ENCODE measurements around the gene NPAS2. TPM values are rescaled to one million over a fixed set of nuclear protein-coding genes. Genes with fewer than 3 reads are reported as not detected.

Gene NPAS2
- polyA plus RNA-seq, 1 donor = 20.4 TPM

DNA sequence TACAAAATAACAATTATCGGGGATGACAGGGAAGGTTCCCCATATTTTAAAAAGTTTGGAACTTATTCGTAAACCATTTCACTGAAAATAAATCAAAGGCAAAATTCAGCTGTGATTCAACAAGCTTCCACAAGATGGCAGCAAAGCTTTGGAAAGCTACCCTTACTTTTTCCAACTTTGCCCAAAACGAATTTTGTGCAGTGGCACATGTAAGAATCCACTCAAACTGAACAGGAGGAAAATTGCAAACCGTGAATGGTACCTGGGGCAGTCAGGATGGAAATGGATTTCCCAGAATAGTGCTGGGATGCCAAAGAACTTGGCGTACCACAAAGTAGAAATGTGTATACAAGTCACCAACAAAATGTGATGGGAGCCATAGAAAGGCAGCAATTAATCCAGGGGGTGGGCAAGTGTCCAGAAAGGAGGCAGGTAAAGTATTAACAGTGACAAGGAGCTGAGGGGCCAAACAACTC lies 192.8 kb downstream of the NPAS2 start:
- H3K9me3 ChIP-seq (ENCODE audit: control insufficient read depth, low read depth, low read length) = no peaks in the 10 kb centered on the region
- H3K36me3 ChIP-seq (ENCODE audit: control insufficient read depth, insufficient read depth, low read length) = peaks cover 34% of the 10 kb centered on the region
- no peaks in the 10 kb centered on the region for H3K4me1 ChIP-seq (ENCODE audit: control insufficient read depth, insufficient read depth, low read length)
- no CpG with 5 or more reads among the region's 5 CpGs for WGBS (ENCODE audit: insufficient coverage, low lambda C conversion rate)
- H3K27ac ChIP-seq (ENCODE audit: low read length) = no peak overlapping the region
- no peak overlapping the region for H3K4me3 ChIP-seq (ENCODE audit: low read length)
- DNase-seq = peak in 1 of 2 donors; percentile 14
- H3K27me3 ChIP-seq (ENCODE audit: control insufficient read depth, insufficient read depth, low read length) = no peaks in the 10 kb centered on the region

GRCh38 chr2:101014264-101014857 lies 194.4 kb downstream of the NPAS2 start:
- Histone ChIP-seq H3K4me3 (ENCODE audit: low read length) (no peak overlapping the region), H3K4me1 (ENCODE audit: control insufficient read depth, insufficient read depth, low read length) (no peaks in the 10 kb centered on the region), H3K27me3 (ENCODE audit: control insufficient read depth, insufficient read depth, low read length) (no peaks in the 10 kb centered on the region), H3K9me3 (ENCODE audit: control insufficient read depth, low read depth, low read length) (no peaks in the 10 kb centered on the region), H3K27ac (ENCODE audit: low read length) (no peak overlapping the region), H3K36me3 (ENCODE audit: control insufficient read depth, insufficient read depth, low read length) (peaks cover 32% of the 10 kb centered on the region)
- no peak for DNase-seq
- WGBS (ENCODE audit: insufficient coverage, low lambda C conversion rate) = 89% methylated on average over 3 of the region's 6 CpGs

- no CpG with 5 or more reads among the region's 3 CpGs for WGBS (ENCODE audit: insufficient coverage, low lambda C conversion rate)
Observed at GRCh38 chr2:101017371-101017770, 197.4 kb downstream of the NPAS2 start.

GRCh38 chr2:101018934-101019333 lies 199.0 kb downstream of the NPAS2 start:
- DNase-seq = no peak
- H3K9me3 ChIP-seq (ENCODE audit: control insufficient read depth, low read depth, low read length) = no peaks in the 10 kb centered on the region
- H3K27me3 ChIP-seq (ENCODE audit: control insufficient read depth, insufficient read depth, low read length) = no peaks in the 10 kb centered on the region
- WGBS (ENCODE audit: insufficient coverage, low lambda C conversion rate) = no CpG with 5 or more reads among the region's 8 CpGs
- H3K36me3 ChIP-seq (ENCODE audit: control insufficient read depth, insufficient read depth, low read length) = peaks cover 28% of the 10 kb centered on the region
- no peaks in the 10 kb centered on the region for H3K4me1 ChIP-seq (ENCODE audit: control insufficient read depth, insufficient read depth, low read length)
- H3K27ac ChIP-seq (ENCODE audit: low read length) = no peak overlapping the region
- H3K4me3 ChIP-seq (ENCODE audit: low read length) = no peak overlapping the region

More at GRCh38 chr2:101017371-101017770, 197.4 kb downstream of the NPAS2 start:
- Histone ChIP-seq H3K4me3 (ENCODE audit: low read length) (no peak overlapping the region), H3K4me1 (ENCODE audit: control insufficient read depth, insufficient read depth, low read length) (no peaks in the 10 kb centered on the region), H3K27ac (ENCODE audit: low read length) (no peak overlapping the region), H3K27me3 (ENCODE audit: control insufficient read depth, insufficient read depth, low read length) (no peaks in the 10 kb centered on the region), H3K9me3 (ENCODE audit: control insufficient read depth, low read depth, low read length) (no peaks in the 10 kb centered on the region), H3K36me3 (ENCODE audit: control insufficient read depth, insufficient read depth, low read length) (peaks cover 28% of the 10 kb centered on the region)
- DNase-seq = no peak

DNA sequence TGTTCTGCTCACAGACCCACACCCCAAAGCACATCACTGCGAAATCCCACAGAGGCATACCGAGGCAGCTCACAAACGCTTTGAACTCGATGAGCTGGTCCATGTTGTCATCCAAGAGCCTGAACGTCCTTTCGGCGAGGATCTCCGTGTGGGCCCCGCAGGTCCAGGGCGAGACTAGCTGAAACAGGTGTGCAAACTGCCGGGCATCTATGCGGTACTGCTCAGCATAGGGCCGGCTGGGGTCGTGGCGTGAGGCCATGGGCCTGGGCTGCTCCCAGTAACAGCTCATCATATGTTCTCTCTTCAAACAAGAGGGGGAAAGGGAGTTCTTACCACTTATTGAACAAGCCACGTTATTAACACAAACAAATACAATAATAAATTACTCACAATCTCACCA lies 202.3 kb downstream of the NPAS2 start:
- WGBS (ENCODE audit: insufficient coverage, low lambda C conversion rate) = no CpG with 5 or more reads among the region's 16 CpGs
- H3K4me1 ChIP-seq (ENCODE audit: control insufficient read depth, insufficient read depth, low read length) = no peaks in the 10 kb centered on the region

DNA sequence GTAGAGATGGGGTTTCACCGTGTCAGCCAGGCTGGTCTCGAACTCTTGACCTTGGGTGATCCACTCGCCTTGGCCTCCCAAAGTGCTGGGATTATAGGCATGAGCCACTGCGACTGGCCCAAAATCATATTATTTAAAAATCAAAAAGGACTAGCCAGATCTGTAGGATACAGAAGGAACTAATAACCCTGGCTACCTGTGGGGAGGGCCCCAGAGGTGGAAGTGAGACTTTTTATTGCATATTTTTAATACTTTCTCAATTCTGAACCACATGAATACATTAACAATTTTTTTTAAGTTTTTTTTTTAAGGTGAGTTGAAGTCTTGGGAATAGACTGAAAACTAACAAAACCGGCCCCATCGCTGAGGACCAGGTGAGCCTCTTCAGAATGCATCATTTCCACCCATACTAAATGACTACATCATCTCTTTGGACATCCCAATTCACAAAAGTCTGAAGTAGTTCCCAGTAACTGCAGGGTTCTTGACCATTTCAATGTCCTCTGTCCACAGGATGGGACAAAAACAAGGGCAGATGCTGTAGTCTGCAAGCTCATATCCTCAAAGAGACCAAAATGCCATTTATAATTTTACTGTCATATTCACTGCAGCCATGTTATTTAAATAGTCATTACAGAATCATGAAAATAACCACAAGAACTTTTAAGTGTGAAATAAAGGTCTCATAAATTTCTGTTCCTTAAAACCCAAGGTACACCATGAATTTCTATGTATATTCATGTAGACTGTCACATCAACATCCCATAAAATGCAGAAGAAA lies 203.6 kb downstream of the NPAS2 start:
- Histone ChIP-seq H3K9me3 (ENCODE audit: control insufficient read depth, low read depth, low read length) (no peaks in the 10 kb centered on the region), H3K36me3 (ENCODE audit: control insufficient read depth, insufficient read depth, low read length) (peaks cover 23% of the 10 kb centered on the region), H3K27me3 (ENCODE audit: control insufficient read depth, insufficient read depth, low read length) (no peaks in the 10 kb centered on the region), H3K4me1 (ENCODE audit: control insufficient read depth, insufficient read depth, low read length) (no peaks in the 10 kb centered on the region), H3K27ac (ENCODE audit: low read length) (no peak overlapping the region), H3K4me3 (ENCODE audit: low read length) (no peak overlapping the region)
- DNase-seq = no peak
- no CpG with 5 or more reads among the region's 6 CpGs for WGBS (ENCODE audit: insufficient coverage, low lambda C conversion rate)

More for the DNA sequence above, 202.3 kb downstream of the NPAS2 start:
- H3K27me3 ChIP-seq (ENCODE audit: control insufficient read depth, insufficient read depth, low read length) = no peaks in the 10 kb centered on the region
- H3K9me3 ChIP-seq (ENCODE audit: control insufficient read depth, low read depth, low read length) = no peaks in the 10 kb centered on the region
- peaks cover 23% of the 10 kb centered on the region for H3K36me3 ChIP-seq (ENCODE audit: control insufficient read depth, insufficient read depth, low read length)
- H3K27ac ChIP-seq (ENCODE audit: low read length) = no peak overlapping the region
- H3K4me3 ChIP-seq (ENCODE audit: low read length) = no peak overlapping the region
- no peak for DNase-seq

GRCh38 chr2:101025561-101025960 lies 205.6 kb downstream of the NPAS2 start:
- Histone ChIP-seq H3K4me3 (ENCODE audit: low read length) (no peak overlapping the region), H3K9me3 (ENCODE audit: control insufficient read depth, low read depth, low read length) (no peaks in the 10 kb centered on the region), H3K27ac (ENCODE audit: low read length) (no peak overlapping the region), H3K4me1 (ENCODE audit: control insufficient read depth, insufficient read depth, low read length) (no peaks in the 10 kb centered on the region), H3K36me3 (ENCODE audit: control insufficient read depth, insufficient read depth, low read length) (peaks cover 15% of the 10 kb centered on the region), H3K27me3 (ENCODE audit: control insufficient read depth, insufficient read depth, low read length) (no peaks in the 10 kb centered on the region)
- DNase-seq = no peak
- 94% methylated on average over 2 of the region's 6 CpGs for WGBS (ENCODE audit: insufficient coverage, low lambda C conversion rate)

GRCh38 chr2:101026253-101026701 lies 206.3 kb downstream of the NPAS2 start:
- 7% methylated on average over 3 of the region's 9 CpGs for WGBS (ENCODE audit: insufficient coverage, low lambda C conversion rate)
- Histone ChIP-seq H3K27me3 (ENCODE audit: control insufficient read depth, insufficient read depth, low read length) (no peaks in the 10 kb centered on the region), H3K4me1 (ENCODE audit: control insufficient read depth, insufficient read depth, low read length) (no peaks in the 10 kb centered on the region), H3K36me3 (ENCODE audit: control insufficient read depth, insufficient read depth, low read length) (peaks cover 8% of the 10 kb centered on the region), H3K4me3 (ENCODE audit: low read length) (no peak overlapping the region), H3K27ac (ENCODE audit: low read length) (no peak overlapping the region), H3K9me3 (ENCODE audit: control insufficient read depth, low read depth, low read length) (no peaks in the 10 kb centered on the region)
- peak in 1 of 2 donors; percentile 39 for DNase-seq

DNA sequence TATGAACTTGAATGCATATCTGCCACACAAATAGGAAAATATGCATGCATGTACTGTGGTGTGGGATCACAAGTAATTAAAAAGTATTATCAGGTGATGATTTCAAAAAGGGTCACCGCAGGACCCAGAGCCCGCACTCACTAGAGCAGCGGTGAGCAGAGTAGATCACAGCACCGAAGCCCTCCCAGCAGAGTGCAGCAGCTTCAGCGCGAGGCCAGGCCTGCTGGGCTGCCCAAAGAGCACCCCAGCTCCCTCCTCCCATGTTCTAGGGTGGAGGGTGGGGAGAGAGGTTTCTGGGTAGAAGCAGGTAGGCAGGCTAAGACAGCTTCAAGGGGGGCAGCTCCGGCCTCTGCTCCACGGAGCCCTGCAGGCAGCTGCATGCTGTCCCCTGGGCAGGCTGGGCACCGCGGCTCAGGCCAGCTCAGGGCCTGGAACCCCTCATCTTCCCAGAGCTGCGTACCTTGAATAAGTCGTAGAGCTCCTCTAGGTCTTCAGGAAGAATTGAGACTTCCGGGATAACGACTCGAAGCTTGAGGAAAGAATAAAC lies 207.1 kb downstream of the NPAS2 start:
- WGBS (ENCODE audit: insufficient coverage, low lambda C conversion rate) = 80% methylated on average over 1 of the region's 15 CpGs
- Histone ChIP-seq H3K36me3 (ENCODE audit: control insufficient read depth, insufficient read depth, low read length) (peaks cover 6% of the 10 kb centered on the region), H3K4me1 (ENCODE audit: control insufficient read depth, insufficient read depth, low read length) (no peaks in the 10 kb centered on the region), H3K27ac (ENCODE audit: low read length) (no peak overlapping the region), H3K9me3 (ENCODE audit: control insufficient read depth, low read depth, low read length) (no peaks in the 10 kb centered on the region), H3K27me3 (ENCODE audit: control insufficient read depth, insufficient read depth, low read length) (no peaks in the 10 kb centered on the region), H3K4me3 (ENCODE audit: low read length) (no peak overlapping the region)
- DNase-seq = no peak

DNA sequence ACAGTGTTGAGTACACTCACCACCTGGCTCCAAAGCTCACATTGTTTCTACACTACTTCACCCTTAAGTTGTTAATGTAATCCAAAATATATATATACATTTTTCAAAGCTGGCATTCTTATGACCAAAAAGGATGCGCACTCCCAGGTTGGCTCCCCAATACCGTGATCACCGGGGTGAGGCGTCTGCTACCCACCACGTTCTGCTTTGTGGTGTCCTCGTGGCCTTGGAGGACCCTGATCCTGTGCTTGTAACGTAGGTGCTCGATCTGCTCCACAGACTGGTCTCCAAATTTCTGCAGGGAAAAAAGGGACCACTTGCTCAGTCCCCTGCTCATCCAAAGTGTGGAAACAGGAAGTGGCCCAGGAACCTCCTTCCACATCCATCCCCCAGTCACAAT lies 207.9 kb downstream of the NPAS2 start:
- no peak overlapping the region for H3K4me3 ChIP-seq (ENCODE audit: low read length)
- H3K36me3 ChIP-seq (ENCODE audit: control insufficient read depth, insufficient read depth, low read length) = peaks cover 6% of the 10 kb centered on the region
- H3K4me1 ChIP-seq (ENCODE audit: control insufficient read depth, insufficient read depth, low read length) = no peaks in the 10 kb centered on the region
- no peaks in the 10 kb centered on the region for H3K27me3 ChIP-seq (ENCODE audit: control insufficient read depth, insufficient read depth, low read length)
- H3K27ac ChIP-seq (ENCODE audit: low read length) = no peak overlapping the region
- H3K9me3 ChIP-seq (ENCODE audit: control insufficient read depth, low read depth, low read length) = no peaks in the 10 kb centered on the region
- no CpG with 5 or more reads among the region's 8 CpGs for WGBS (ENCODE audit: insufficient coverage, low lambda C conversion rate)
- no peak for DNase-seq

All from large intestine (tissue), 3 donors.